ENCODE data around the gene RBKS.

The RBKS gene

GRCh38 chr2:27735263-27735904 lies 154.8 kb downstream of the RBKS start:
- DNase-seq (ENCODE audit: low read depth in 2 of 2), result peak; percentile 66 to 69

GRCh38 chr2:27734305-27734704 lies 155.9 kb downstream of the RBKS start:
- no peak for DNase-seq (ENCODE audit: low read depth in 2 of 2)
